ENCODE data around the gene LCOR.
"Not testable (repeated sequence)": the region's sequence is repeated elsewhere in the genome, so short reads cannot be mapped to it uniquely, and the experiment has no call there.

The LCOR gene

GRCh38 chr10:97016728-97017473, 184.8 kb downstream of the LCOR start:
- no peak for DNase-seq

- DNase-seq = no peak
Measured at GRCh38 chr10:97017474-97017903, 185.4 kb downstream of the LCOR start.

DNA sequence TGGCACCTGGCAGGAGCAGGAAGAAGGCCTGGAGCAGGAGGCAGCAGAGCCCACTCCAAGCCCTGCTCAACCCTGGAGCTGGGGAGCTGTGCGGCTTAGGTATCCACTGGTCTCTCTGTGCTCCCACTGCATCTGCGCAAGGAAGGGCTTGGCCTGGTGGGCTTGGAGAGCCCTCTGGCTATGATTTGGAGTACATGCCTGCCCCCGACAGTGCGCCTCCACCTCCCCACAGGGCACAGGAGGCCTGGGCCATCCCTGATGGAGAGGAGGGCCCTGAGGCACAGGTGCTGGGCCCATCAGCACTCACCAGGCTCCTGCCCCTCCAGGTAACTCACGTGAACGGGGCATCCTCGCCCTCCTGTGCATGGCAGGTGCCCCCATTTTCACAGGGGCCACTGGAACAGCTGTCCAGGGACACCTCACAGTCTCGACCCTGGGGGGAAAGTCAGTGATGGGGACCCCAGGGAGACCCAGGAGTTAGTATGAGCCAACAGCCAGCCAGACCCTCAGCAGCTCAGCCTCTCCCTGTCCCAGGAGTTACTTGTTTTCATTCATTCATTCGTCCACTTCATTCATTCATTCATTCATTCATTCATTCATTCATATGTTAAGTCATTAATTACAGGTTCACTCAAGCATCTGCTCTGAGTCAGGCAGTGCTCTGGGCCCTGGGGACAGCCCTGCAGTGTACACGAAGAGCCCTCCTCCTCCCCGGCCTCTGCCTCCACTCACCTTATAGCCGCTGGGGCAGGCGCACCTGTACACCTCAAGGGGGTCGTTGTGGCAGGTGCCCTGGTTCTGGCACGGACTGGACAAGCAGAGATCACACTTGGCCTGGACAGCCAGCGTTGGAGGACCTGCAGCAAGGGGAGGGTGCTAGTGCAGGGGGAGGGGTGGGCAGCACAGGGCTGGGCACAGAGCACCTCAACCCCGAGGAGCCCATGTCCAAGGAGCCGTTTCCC, 186.4 kb downstream of the LCOR start:
- no peak for DNase-seq

DNA sequence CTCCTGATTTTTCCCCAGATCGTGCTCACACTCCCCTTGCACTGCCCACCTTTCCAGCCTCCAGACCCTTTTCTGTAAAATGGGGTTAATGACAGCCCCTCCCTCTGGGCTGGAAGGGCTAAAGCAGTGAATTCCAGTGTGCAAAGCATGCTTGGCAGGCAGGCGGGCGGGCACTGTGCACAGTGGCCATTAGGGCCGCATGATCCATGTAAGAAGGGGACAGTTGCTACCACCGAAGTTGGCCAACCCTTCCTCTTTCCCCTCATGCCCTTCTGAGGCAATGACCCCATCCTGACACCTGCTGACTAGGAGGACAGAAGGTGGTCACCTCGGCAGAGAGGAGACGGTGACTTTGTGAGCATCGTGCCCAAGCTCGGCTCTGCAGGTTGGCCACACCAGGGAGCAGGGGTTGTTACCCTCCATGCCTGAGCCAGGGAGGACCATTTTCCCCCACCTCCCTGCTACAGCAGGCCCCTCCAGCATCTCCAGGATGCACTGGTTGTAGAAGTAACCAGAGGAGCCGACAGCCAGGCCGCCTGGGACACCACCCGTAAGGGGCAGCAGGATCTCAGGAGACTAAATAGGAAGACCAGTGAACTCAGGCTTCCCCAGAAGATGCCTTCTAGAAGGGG, 187.2 kb downstream of the LCOR start:
- DNase-seq = no peak

GRCh38 chr10:97020452-97021400, 188.6 kb downstream of the LCOR start:
- DNase-seq = peak; percentile 70

DNA sequence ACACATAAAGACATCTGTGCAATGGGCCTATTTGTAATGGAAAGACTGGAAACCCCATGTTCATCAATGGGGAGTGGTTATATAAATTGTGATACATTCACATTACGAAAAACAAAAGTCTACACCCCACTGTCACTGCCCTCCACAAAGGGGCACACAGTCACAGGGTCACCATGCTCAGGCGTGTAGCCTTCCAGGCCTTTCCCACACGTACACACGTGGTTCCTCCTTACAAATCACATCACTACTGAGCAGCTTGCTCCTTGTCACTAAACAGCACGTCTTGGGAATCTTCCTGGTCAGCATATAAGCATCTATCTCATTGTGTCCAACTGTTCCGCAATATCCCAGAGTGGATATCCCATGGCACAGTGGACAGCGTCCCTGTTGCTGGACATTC, 190.5 kb downstream of the LCOR start:
- DNase-seq = no peak

- DNase-seq = no peak
Measured at GRCh38 chr10:97023401-97024167, 191.5 kb downstream of the LCOR start.

GRCh38 chr10:97024168-97025073, 192.3 kb downstream of the LCOR start:
- no peak for DNase-seq

GRCh38 chr10:97025613-97026242, 193.6 kb downstream of the LCOR start:
- DNase-seq = peak; percentile 6

GRCh38 chr10:97028126-97028831, 196.2 kb downstream of the LCOR start:
- no peak for DNase-seq

DNA sequence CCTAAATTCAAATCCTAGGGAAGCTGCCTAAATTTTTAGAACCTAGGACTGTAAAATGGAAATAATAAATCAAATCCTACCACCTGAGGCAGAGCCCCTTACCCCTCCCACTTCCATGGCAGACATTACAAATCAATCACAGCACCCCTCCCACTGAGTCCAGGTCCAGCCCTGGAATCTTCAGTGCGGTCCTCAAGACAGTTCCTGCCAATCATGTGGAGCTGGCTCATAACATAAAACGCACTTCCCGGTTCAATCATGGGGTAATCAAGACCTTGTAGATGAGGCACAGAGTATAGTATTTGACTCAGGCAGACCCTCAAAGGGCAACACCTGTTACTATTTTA, 196.7 kb downstream of the LCOR start:
- no peak for DNase-seq

GRCh38 chr10:97029271-97029670, 197.2 kb downstream of the LCOR start:
- DNase-seq = no peak

GRCh38 chr10:97030894-97031293, 198.8 kb downstream of the LCOR start:
- DNase-seq = no peak

- DNase-seq = no peak
Measured at GRCh38 chr10:97031459-97031858, 199.4 kb downstream of the LCOR start.

DNA sequence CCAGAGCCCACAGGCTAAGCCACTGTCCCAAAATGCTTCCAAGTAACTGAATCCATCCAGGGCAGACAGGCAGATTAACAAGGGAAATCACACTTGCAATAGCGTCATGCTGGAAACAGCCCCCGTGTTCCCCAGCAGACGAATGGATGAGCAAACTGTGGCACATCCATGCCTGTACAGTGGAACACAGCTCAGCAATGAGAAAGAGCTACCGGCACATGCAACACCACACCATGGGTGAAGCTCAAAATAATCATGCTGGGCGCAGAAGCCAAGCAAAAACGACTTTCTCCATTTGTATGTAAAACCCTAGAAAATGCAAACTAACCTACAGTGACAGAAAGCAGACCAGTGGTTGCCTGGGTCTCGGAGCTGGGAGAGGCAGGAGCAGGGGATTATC, 200.5 kb downstream of the LCOR start:
- no peak for DNase-seq

GRCh38 chr10:97033841-97034240, 201.7 kb downstream of the LCOR start:
- DNase-seq = not testable (repeated sequence)

- DNase-seq = no peak
Measured at GRCh38 chr10:97034301-97034700, 202.2 kb downstream of the LCOR start.

- DNase-seq = no peak
Measured at GRCh38 chr10:97034958-97035769, 203.1 kb downstream of the LCOR start.

Data from SHP77 treated with DMSO at 0.1 percent for 48 hours (cell line).